HCT116 (cell line): ENCODE measurements around the gene MAP3K5.

Source experiments
- EZH2 ChIP-seq: fragments of 200-600 bp; sonication (generic); IDR thresholded peaks from 2 replicates; pipeline ENCODE4 v1.6.1; 2017; ENCODE audit warnings: antibody characterized with exemption, mixed run types
- TF ChIP-seq, protein P1 (sequence below): IDR thresholded peaks from 2 replicates; pipeline ENCODE4 v1.6.1; 2012
- TF ChIP-seq, protein P2 (sequence below), 3 experiments: fragments of 200-600 bp in 1 of 3; sonication (generic) in 1 of 3; IDR thresholded peaks in 2 of 3; conservative IDR thresholded peaks in 1 of 3; 2 replicates each; pipeline ENCODE4 v1.5.1; 2012 to 2017; ENCODE audit warnings: low read depth in 2 of 3, low read length in 2 of 3, antibody characterized with exemption in 1 of 3, borderline replicate concordance in 1 of 3, control low read depth in 1 of 3, mild to moderate bottlenecking in 1 of 3, mixed read lengths in 1 of 3, mixed run types in 1 of 3, moderate library complexity in 1 of 3; ENCODE audit not compliant: insufficient read depth in 1 of 3
- TF ChIP-seq, protein P3 (sequence below): IDR thresholded peaks from 2 replicates; pipeline ENCODE4 v1.6.1; 2012
- TF ChIP-seq, protein P4 (sequence below): IDR thresholded peaks from 2 replicates; pipeline ENCODE4 v1.6.1; 2012; ENCODE audit warnings: low read depth

DNA sequence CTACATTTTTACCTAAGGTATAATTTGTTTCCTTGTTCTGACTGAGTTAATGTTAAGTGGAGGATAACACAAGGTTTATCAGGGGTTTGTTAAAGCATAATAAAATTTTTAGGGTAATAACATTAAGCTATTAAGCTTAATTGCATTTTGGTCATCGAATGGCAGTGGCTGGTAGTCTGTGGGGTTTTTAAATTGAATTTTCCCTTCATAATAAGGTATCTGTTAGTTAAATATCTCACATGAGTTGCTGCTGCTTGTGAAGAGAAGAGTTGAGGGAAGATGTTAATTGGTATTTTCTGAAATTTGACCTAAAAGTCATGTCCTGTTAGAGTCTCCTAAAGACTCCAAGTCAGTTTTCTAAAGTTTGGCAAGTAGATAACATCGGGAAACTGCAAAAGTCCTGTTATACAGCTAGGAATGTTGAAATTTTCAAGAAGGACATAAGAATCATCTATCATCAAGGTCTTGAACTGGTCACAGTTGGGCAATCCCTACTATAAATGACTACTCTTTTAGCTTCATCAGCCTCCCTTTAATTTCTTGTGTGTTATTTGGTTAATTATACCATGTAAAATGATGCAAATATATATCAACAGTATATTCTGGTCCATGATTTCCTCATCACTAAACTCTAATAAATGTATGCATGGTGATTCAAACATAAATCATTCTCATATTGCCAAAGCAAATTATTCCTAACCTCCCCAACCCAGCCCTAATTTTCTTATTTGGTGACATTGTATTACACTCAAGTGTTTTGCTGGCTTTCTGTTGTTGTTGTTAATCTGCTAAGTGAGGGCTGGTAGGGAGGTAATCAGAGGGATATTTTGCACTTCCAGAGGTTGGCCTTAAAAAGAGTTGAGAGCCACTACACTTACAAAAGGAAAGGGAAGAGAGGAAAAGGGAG is 64.0 kb downstream of the MAP3K5 start:
- TF ChIP-seq, protein P1, sequence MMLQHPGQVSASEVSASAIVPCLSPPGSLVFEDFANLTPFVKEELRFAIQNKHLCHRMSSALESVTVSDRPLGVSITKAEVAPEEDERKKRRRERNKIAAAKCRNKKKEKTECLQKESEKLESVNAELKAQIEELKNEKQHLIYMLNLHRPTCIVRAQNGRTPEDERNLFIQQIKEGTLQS: no peak
- TF ChIP-seq, protein P2, sequence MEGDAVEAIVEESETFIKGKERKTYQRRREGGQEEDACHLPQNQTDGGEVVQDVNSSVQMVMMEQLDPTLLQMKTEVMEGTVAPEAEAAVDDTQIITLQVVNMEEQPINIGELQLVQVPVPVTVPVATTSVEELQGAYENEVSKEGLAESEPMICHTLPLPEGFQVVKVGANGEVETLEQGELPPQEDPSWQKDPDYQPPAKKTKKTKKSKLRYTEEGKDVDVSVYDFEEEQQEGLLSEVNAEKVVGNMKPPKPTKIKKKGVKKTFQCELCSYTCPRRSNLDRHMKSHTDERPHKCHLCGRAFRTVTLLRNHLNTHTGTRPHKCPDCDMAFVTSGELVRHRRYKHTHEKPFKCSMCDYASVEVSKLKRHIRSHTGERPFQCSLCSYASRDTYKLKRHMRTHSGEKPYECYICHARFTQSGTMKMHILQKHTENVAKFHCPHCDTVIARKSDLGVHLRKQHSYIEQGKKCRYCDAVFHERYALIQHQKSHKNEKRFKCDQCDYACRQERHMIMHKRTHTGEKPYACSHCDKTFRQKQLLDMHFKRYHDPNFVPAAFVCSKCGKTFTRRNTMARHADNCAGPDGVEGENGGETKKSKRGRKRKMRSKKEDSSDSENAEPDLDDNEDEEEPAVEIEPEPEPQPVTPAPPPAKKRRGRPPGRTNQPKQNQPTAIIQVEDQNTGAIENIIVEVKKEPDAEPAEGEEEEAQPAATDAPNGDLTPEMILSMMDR (IDR thresholded peaks at IDR 0.05 in 2 of 3, conservative IDR thresholded peaks at IDR 0.05 in 1 of 3; ENCODE audit: borderline replicate concordance in 1 of 3, insufficient read depth in 1 of 3, low read depth in 2 of 3, low read length in 2 of 3): no peak
- no peak for TF ChIP-seq EZH2
- TF ChIP-seq, protein P3, sequence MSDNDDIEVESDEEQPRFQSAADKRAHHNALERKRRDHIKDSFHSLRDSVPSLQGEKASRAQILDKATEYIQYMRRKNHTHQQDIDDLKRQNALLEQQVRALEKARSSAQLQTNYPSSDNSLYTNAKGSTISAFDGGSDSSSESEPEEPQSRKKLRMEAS: no peak
- TF ChIP-seq, protein P4, sequence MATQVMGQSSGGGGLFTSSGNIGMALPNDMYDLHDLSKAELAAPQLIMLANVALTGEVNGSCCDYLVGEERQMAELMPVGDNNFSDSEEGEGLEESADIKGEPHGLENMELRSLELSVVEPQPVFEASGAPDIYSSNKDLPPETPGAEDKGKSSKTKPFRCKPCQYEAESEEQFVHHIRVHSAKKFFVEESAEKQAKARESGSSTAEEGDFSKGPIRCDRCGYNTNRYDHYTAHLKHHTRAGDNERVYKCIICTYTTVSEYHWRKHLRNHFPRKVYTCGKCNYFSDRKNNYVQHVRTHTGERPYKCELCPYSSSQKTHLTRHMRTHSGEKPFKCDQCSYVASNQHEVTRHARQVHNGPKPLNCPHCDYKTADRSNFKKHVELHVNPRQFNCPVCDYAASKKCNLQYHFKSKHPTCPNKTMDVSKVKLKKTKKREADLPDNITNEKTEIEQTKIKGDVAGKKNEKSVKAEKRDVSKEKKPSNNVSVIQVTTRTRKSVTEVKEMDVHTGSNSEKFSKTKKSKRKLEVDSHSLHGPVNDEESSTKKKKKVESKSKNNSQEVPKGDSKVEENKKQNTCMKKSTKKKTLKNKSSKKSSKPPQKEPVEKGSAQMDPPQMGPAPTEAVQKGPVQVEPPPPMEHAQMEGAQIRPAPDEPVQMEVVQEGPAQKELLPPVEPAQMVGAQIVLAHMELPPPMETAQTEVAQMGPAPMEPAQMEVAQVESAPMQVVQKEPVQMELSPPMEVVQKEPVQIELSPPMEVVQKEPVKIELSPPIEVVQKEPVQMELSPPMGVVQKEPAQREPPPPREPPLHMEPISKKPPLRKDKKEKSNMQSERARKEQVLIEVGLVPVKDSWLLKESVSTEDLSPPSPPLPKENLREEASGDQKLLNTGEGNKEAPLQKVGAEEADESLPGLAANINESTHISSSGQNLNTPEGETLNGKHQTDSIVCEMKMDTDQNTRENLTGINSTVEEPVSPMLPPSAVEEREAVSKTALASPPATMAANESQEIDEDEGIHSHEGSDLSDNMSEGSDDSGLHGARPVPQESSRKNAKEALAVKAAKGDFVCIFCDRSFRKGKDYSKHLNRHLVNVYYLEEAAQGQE: no peak
